Renal cortical epithelial cell (primary cell): Measurements from ENCODE around the gene ANKHD1. TPM values are rescaled to one million over a fixed set of nuclear protein-coding genes. Genes with fewer than 3 reads are reported as not detected.
"Not testable (repeated sequence)": the region's sequence is repeated elsewhere in the genome, so short reads cannot be mapped to it uniquely, and the experiment has no call there.

ENCODE experiments used
- DNase-seq: peaks from one replicate; pipeline ENCODE4 v3.0.0-alpha.2; 2011; ENCODE audit warnings: low read depth
- total RNA-seq: library from RNA; depleted of rRNA; stranded (reverse); fragments of >200 nt; gene quantifications from 2 replicates; pipeline ENCODE4 v1.2.3, GENCODE V29; 2014

Gene ANKHD1
- total RNA-seq, 1 donor from 2014 or later: 81.5 TPM

- DNase-seq: no peak
Observed at GRCh38 chr5:140424135-140424534, 22.5 kb downstream of the ANKHD1 start.

- not testable (repeated sequence) for DNase-seq
Observed at GRCh38 chr5:140427726-140428125, 26.1 kb downstream of the ANKHD1 start.

GRCh38 chr5:140429724-140430123 is 28.1 kb downstream of the ANKHD1 start:
- no peak for DNase-seq

- no peak for DNase-seq
Observed at GRCh38 chr5:140432212-140432611, 30.6 kb downstream of the ANKHD1 start.

- no peak for DNase-seq
Observed at GRCh38 chr5:140432916-140433315, 31.3 kb downstream of the ANKHD1 start.

- DNase-seq: not testable (repeated sequence)
Observed at GRCh38 chr5:140457368-140457767, 55.7 kb downstream of the ANKHD1 start.

GRCh38 chr5:140466981-140467742 is 65.5 kb downstream of the ANKHD1 start:
- DNase-seq: no peak

- DNase-seq: peak; percentile 57
Observed at GRCh38 chr5:140468188-140468587, 66.6 kb downstream of the ANKHD1 start.

- DNase-seq: no peak
Observed at GRCh38 chr5:140469259-140469658, 67.6 kb downstream of the ANKHD1 start.

- DNase-seq: no peak
Observed at GRCh38 chr5:140480310-140481014, 78.8 kb downstream of the ANKHD1 start.

GRCh38 chr5:140481758-140482157 is 80.1 kb downstream of the ANKHD1 start:
- no peak for DNase-seq

- DNase-seq: no peak
Observed at GRCh38 chr5:140483055-140483454, 81.4 kb downstream of the ANKHD1 start.

GRCh38 chr5:140488141-140488540 is 86.5 kb downstream of the ANKHD1 start:
- not testable (repeated sequence) for DNase-seq

GRCh38 chr5:140488914-140489313 is 87.3 kb downstream of the ANKHD1 start:
- DNase-seq: no peak

GRCh38 chr5:140497897-140498296 is 96.3 kb downstream of the ANKHD1 start:
- peak; percentile 83 for DNase-seq

- DNase-seq: no peak
Observed at GRCh38 chr5:140498591-140498990, 97.0 kb downstream of the ANKHD1 start.

- DNase-seq: no peak
Observed at GRCh38 chr5:140502834-140503233, 101.2 kb downstream of the ANKHD1 start.

- no peak for DNase-seq
Observed at GRCh38 chr5:140509898-140510297, 108.3 kb downstream of the ANKHD1 start.

- DNase-seq: no peak
Observed at GRCh38 chr5:140513124-140513523, 111.5 kb downstream of the ANKHD1 start.

GRCh38 chr5:140524003-140524402 is 122.4 kb downstream of the ANKHD1 start:
- DNase-seq: no peak

- no peak for DNase-seq
Observed at GRCh38 chr5:140540227-140540626, 138.6 kb downstream of the ANKHD1 start.

- no peak for DNase-seq
Observed at GRCh38 chr5:140542972-140543371, 141.3 kb downstream of the ANKHD1 start.

GRCh38 chr5:140544986-140545385 is 143.4 kb downstream of the ANKHD1 start:
- DNase-seq: no peak
